Panc1 (cell line): ENCODE measurements around the gene SDC3. TPM values are rescaled to one million over a fixed set of nuclear protein-coding genes. Genes with fewer than 3 reads are reported as not detected.

ENCODE experiments used
- ATAC-seq: fragments of 200-7000 bp; cut with Tn5 transposase; 2 replicates; pipeline ENCODE4 v1.9.1; 2020; ENCODE audit warnings: mild to moderate bottlenecking, moderate library complexity
- BruUV-seq: library from RNA; stranded (reverse); fragments of 400-500 nt; replicated peaks from 2 replicates; lab custom pipeline; 2021; lab: Mats Ljungman, UMichigan
- CTCF ChIA-PET: fragments of 300-600 bp; sonication (Branson Sonifier 250); formaldehyde crosslinking; loops from one replicate; lab custom pipeline; 2022; ENCODE audit warnings: antibody characterized with exemption; lab: Charles Lee
- POLR2A ChIA-PET: fragments of 300-600 bp; sonication (Branson Sonifier 250); formaldehyde crosslinking; loops from one replicate; lab custom pipeline; 2022; ENCODE audit warnings: antibody characterized with exemption; lab: Charles Lee
- DNase-seq: peaks from one replicate; pipeline ENCODE4 v3.0.0-alpha.2; 2010; ENCODE audit warnings: low read depth, low spot score
- H3K27ac ChIP-seq: 2 replicates; pipeline ENCODE4 v1.5.1; 2011; ENCODE audit warnings: mild to moderate bottlenecking, low read length, inconsistent platforms
- H3K27me3 ChIP-seq: fragments of 200-500 bp; sonication (Bioruptor generic); 2 replicates; pipeline ENCODE4 v1.6.0; 2014; ENCODE audit warnings: low read length, inconsistent platforms; ENCODE audit not compliant: control insufficient read depth, insufficient read depth
- H3K36me3 ChIP-seq: fragments of 200-500 bp; sonication (Bioruptor generic); 2 replicates; pipeline ENCODE4 v1.5.1; 2014; ENCODE audit warnings: inconsistent platforms, mild to moderate bottlenecking, low read length, moderate library complexity; ENCODE audit not compliant: control insufficient read depth, insufficient read depth
- H3K4me1 ChIP-seq: 2 replicates; pipeline ENCODE4 v1.5.1; 2011; ENCODE audit warnings: inconsistent platforms, mild to moderate bottlenecking, low read length, moderate library complexity; ENCODE audit not compliant: control insufficient read depth, insufficient read depth
- H3K4me3 ChIP-seq, 2 experiments: 2 replicates each; pipeline ENCODE4 v1.5.1; 2011 to 2012; ENCODE audit warnings: low read depth in 2 of 2, low read length in 2 of 2, mild to moderate bottlenecking in 2 of 2, inconsistent platforms in 1 of 2, moderate library complexity in 1 of 2
- H3K9me3 ChIP-seq: fragments of 200-500 bp; sonication (Bioruptor generic); 2 replicates; pipeline ENCODE4 v1.5.1; 2014; ENCODE audit warnings: low read depth, mild to moderate bottlenecking, inconsistent platforms, low read length, moderate library complexity; ENCODE audit not compliant: control insufficient read depth, insufficient read depth
- POLR2AphosphoS5 ChIP-seq: IDR thresholded peaks from 2 replicates; pipeline ENCODE4 v1.6.1; 2012; ENCODE audit warnings: mild to moderate bottlenecking, low read depth, low read length, moderate library complexity
- REST ChIP-seq, 2 experiments: IDR thresholded peaks; 2 replicates each; pipeline ENCODE4 v1.6.1; 2011 to 2012; ENCODE audit warnings: low read depth in 2 of 2, control low read depth in 1 of 2, low read length in 1 of 2, mild to moderate bottlenecking in 1 of 2, moderate library complexity in 1 of 2; ENCODE audit not compliant: insufficient read depth in 1 of 2
- SIN3A ChIP-seq: IDR thresholded peaks from 2 replicates; pipeline ENCODE4 v1.6.1; 2012; ENCODE audit warnings: low read depth, mild to moderate bottlenecking, low read length, moderate library complexity, borderline replicate concordance; ENCODE audit not compliant: insufficient read depth
- TCF7L2 ChIP-seq: IDR thresholded peaks from 2 replicates; pipeline ENCODE4 v1.6.1; 2011; ENCODE audit warnings: mild to moderate bottlenecking, low read depth, low read length, inconsistent platforms
- in situ Hi-C: cut with HindIII; loops from 2 replicates; pipeline ENCODE4 v1.10.0; 2016; ENCODE audit warnings: low sequenced_read_pairs, low pct_unique_long_range_greater_than_20kb
- intact Hi-C: fragments of 100-400 bp; cut with micrococcal nuclease; formaldehyde crosslinking; loops from one replicate; pipeline ENCODE4 v1.10.0; 2022; ENCODE audit not compliant: unreplicated experiment
- total RNA-seq: library from RNA; stranded (reverse); gene quantifications from one replicate; pipeline ENCODE4 v1.2.1, GENCODE V29; 2021; ENCODE audit not compliant: unreplicated experiment
- TF ChIP-seq, protein P1 (sequence below): fragments of 450-650 bp; IDR thresholded peaks from 2 replicates; pipeline ENCODE4 v1.5.1; 2017; ENCODE audit warnings: mild to moderate bottlenecking

SDC3 gene
- total RNA-seq, 1 experiment from 2014 or later, result 36.1 TPM

GRCh38 chr1:30882678-30883388, 25.7 kb downstream of the SDC3 start:
- no TSS peak for BruUV-seq
- no peak for ATAC-seq
- Histone ChIP-seq H3K27ac (no peak overlapping the region), H3K27me3 (no peaks in the 10 kb centered on the region), H3K36me3 (no peaks in the 10 kb centered on the region), H3K9me3 (no peaks in the 10 kb centered on the region), H3K4me3 (no peak overlapping the region), H3K4me1 (peaks cover 3% of the 10 kb centered on the region; the same call in 1 of the 2 replicates)
- no peak for TF ChIP-seq SIN3A
- TF ChIP-seq TCF7L2, result no peak
- TF ChIP-seq POLR2AphosphoS5, result no peak
- TF ChIP-seq, protein P1, sequence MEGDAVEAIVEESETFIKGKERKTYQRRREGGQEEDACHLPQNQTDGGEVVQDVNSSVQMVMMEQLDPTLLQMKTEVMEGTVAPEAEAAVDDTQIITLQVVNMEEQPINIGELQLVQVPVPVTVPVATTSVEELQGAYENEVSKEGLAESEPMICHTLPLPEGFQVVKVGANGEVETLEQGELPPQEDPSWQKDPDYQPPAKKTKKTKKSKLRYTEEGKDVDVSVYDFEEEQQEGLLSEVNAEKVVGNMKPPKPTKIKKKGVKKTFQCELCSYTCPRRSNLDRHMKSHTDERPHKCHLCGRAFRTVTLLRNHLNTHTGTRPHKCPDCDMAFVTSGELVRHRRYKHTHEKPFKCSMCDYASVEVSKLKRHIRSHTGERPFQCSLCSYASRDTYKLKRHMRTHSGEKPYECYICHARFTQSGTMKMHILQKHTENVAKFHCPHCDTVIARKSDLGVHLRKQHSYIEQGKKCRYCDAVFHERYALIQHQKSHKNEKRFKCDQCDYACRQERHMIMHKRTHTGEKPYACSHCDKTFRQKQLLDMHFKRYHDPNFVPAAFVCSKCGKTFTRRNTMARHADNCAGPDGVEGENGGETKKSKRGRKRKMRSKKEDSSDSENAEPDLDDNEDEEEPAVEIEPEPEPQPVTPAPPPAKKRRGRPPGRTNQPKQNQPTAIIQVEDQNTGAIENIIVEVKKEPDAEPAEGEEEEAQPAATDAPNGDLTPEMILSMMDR, result no peak
- TF ChIP-seq REST (IDR thresholded peaks at IDR 0.05; ENCODE audit: insufficient read depth in 1 of 2, low read depth in 2 of 2, low read length in 1 of 2), result no peak
- intact Hi-C loops, result no loop called here
- CTCF ChIA-PET, result no interaction called here
- POLR2A ChIA-PET, result no interaction called here
- in situ Hi-C loops, result no loop called here
- no peak for DNase-seq

- no peak overlapping the region for H3K4me3 ChIP-seq
- intact Hi-C loops, result no loop called here
- no TSS peak for BruUV-seq
- no peaks in the 10 kb centered on the region for H3K9me3 ChIP-seq
- no peak; the same call in 1 of the 2 replicates for ATAC-seq
- peaks cover 3% of the 10 kb centered on the region; the same call in 1 of the 2 replicates for H3K4me1 ChIP-seq
- H3K27ac ChIP-seq, result no peak overlapping the region
- H3K27me3 ChIP-seq, result no peaks in the 10 kb centered on the region
- POLR2A ChIA-PET, result no interaction called here
- DNase-seq, result no peak
- no peak for TF ChIP-seq SIN3A
- no peak for TF ChIP-seq TCF7L2
- TF ChIP-seq, protein P1, result no peak
- TF ChIP-seq POLR2AphosphoS5, result no peak
- TF ChIP-seq REST (IDR thresholded peaks at IDR 0.05; ENCODE audit: insufficient read depth in 1 of 2, low read depth in 2 of 2, low read length in 1 of 2), result no peak
- CTCF ChIA-PET, result no interaction called here
- no peaks in the 10 kb centered on the region for H3K36me3 ChIP-seq
- in situ Hi-C loops, result no loop called here
These were observed 27.0 kb downstream of the SDC3 start for GRCh38 chr1:30881319-30882181.
